Activated CD8-positive, alpha-beta T cell treated with anti-CD3 and anti-CD28 coated beads for 36 hours (primary cell): ENCODE data around the gene DIAPH1. TPM values are rescaled to one million over a fixed set of nuclear protein-coding genes. Genes with fewer than 3 reads are reported as not detected.

ENCODE experiments used
- ATAC-seq: fragments of 200-7000 bp; cut with Tn5 transposase; one replicate; pipeline ENCODE4 v1.10.0; 2021; ENCODE audit warnings: mild to moderate bottlenecking, moderate library complexity
- CTCF ChIA-PET: fragments of 350-600 bp; sonication (Branson Sonifier 250); formaldehyde crosslinking; loops from one replicate; lab custom pipeline; 2021; ENCODE audit warnings: antibody characterized with exemption; lab: Charles Lee
- POLR2A ChIA-PET: fragments of 350-600 bp; sonication (Branson Sonifier 250); formaldehyde crosslinking; loops from one replicate; lab custom pipeline; 2021; ENCODE audit warnings: antibody characterized with exemption; lab: Charles Lee
- DNase-seq: peaks from one replicate; pipeline ENCODE4 v3.0.0-alpha.2; 2020
- H3K27ac Mint-ChIP-seq: one replicate; pipeline ENCODE4 v1.8.0; 2021; ENCODE audit warnings: mild to moderate bottlenecking, mixed read lengths
- H3K27me3 Mint-ChIP-seq: one replicate; pipeline ENCODE4 v1.8.0; 2021; ENCODE audit warnings: mixed read lengths
- H3K36me3 Mint-ChIP-seq: one replicate; pipeline ENCODE4 v1.8.0; 2021; ENCODE audit warnings: low read depth, mixed read lengths
- H3K4me1 Mint-ChIP-seq: one replicate; pipeline ENCODE4 v1.8.0; 2021; ENCODE audit warnings: low read depth, mixed read lengths
- H3K4me3 Mint-ChIP-seq: one replicate; pipeline ENCODE4 v1.8.0; 2021; ENCODE audit warnings: mild to moderate bottlenecking, moderate library complexity, mixed read lengths
- H3K9me3 Mint-ChIP-seq: one replicate; pipeline ENCODE4 v1.8.0; 2021; ENCODE audit warnings: mixed read lengths
- CTCF ChIP-seq: fragments of 200-600 bp; IDR thresholded peaks from one replicate; pipeline ENCODE4 v1.8.0; 2022; ENCODE audit warnings: antibody characterized with exemption, mild to moderate bottlenecking
- intact Hi-C: fragments of 100-400 bp; cut with micrococcal nuclease; formaldehyde crosslinking; loops from one replicate; pipeline ENCODE4 v1.10.0; 2022
- total RNA-seq, 2 experiments: library from RNA; stranded (reverse); gene quantifications; one replicate each; pipeline ENCODE4 v1.2.3, GENCODE V29; 2021

The DIAPH1 gene
- total RNA-seq, 2 experiments from 2014 or later, result 209 to 218 TPM

GRCh38 chr5:141649972-141650371 is 31.2 kb upstream of the DIAPH1 start:
- H3K9me3 Mint-ChIP-seq, result no peaks in the 10 kb centered on the region
- H3K4me3 Mint-ChIP-seq, result peak overlapping the region; percentile 93
- intact Hi-C loops, result no loop called here
- H3K36me3 Mint-ChIP-seq, result peaks cover 1% of the 10 kb centered on the region
- no peak for DNase-seq
- peaks cover 32% of the 10 kb centered on the region for H3K4me1 Mint-ChIP-seq
- ChIA-PET CTCF (interaction anchor here (1.0 kb wide), 1 partner anchor 7 kb away, joined by 3 read pairs; no protein-coding TSS in a partner anchor), POLR2A (interaction anchor here (1.1 to 3.8 kb wide), 2 partner anchors 10 to 13 kb away, joined by 4 to 27 read pairs; partner anchors contain the start of genes HDAC3 and RELL2)
- ATAC-seq, result no peak
- no peaks in the 10 kb centered on the region for H3K27me3 Mint-ChIP-seq
- no peak for TF ChIP-seq CTCF
- H3K27ac Mint-ChIP-seq, result peak overlapping the region; percentile 31

DNA sequence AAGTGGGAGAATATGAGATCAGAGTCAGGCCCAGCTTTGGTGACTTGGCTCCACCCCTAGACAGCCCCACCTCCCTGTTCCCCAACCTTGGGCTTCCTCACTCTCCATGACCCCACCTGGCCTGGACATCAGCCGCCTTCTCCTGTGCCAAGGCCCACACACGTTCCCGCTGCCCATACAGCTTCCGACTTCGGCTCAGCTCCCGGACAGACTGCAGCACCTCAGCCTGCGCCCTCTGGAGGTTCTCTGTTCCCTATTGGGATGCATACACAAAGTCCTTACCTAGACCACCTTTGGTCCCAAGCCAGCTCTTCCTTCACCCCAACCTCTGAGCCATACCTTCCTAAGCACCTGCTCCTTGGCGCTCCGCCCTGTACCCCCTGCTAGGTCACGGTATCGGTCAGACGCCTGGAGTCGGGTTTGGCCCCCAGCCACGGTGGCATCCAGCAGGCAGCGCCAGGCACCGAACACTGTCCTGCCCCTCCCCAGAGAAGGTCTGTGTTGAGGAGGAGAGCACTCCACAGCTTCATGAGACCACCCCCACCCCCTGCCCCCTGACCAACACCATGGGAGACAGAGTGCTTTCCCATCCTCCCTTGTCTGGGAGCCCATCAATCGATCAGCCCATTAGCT is 30.4 kb upstream of the DIAPH1 start:
- H3K4me3 Mint-ChIP-seq, result no peak overlapping the region
- no peaks in the 10 kb centered on the region for H3K27me3 Mint-ChIP-seq
- CTCF ChIA-PET, result interaction anchor here (0.8 to 1.3 kb wide), 3 partner anchors 8 to 57 kb away, joined by 3 to 4 read pairs (median 3); no protein-coding TSS in a partner anchor
- no peak for TF ChIP-seq CTCF
- no peaks in the 10 kb centered on the region for H3K9me3 Mint-ChIP-seq
- POLR2A ChIA-PET, result interaction anchor here (0.9 to 3.8 kb wide), 4 partner anchors 9 to 51 kb away, joined by 3 to 27 read pairs (median 6); partner anchors contain the start of genes HDAC3 and RELL2
- H3K36me3 Mint-ChIP-seq, result peaks cover 2% of the 10 kb centered on the region
- DNase-seq (no peak), ATAC-seq (no peak)
- intact Hi-C loops, result no loop called here
- H3K27ac Mint-ChIP-seq, result peak overlapping the region; percentile 31
- peaks cover 32% of the 10 kb centered on the region for H3K4me1 Mint-ChIP-seq

- peaks cover 31% of the 10 kb centered on the region for H3K4me1 Mint-ChIP-seq
- no peak overlapping the region for H3K4me3 Mint-ChIP-seq
- POLR2A ChIA-PET, result interaction anchor here (3.8 kb wide), 1 partner anchor 11 kb away, joined by 27 read pairs; the partner anchor contains the start of genes HDAC3 and RELL2
- no peaks in the 10 kb centered on the region for H3K9me3 Mint-ChIP-seq
- TF ChIP-seq CTCF, result no peak
- H3K36me3 Mint-ChIP-seq, result peaks cover 2% of the 10 kb centered on the region
- no peaks in the 10 kb centered on the region for H3K27me3 Mint-ChIP-seq
- intact Hi-C loops, result no loop called here
- ATAC-seq (no peak), DNase-seq (no peak)
- no peak overlapping the region for H3K27ac Mint-ChIP-seq
- CTCF ChIA-PET, result interaction anchor here (1.3 kb wide), 1 partner anchor 56 kb away, joined by 3 read pairs; no protein-coding TSS in a partner anchor
Measured at GRCh38 chr5:141647851-141648250, 29.1 kb upstream of the DIAPH1 start.

DNA sequence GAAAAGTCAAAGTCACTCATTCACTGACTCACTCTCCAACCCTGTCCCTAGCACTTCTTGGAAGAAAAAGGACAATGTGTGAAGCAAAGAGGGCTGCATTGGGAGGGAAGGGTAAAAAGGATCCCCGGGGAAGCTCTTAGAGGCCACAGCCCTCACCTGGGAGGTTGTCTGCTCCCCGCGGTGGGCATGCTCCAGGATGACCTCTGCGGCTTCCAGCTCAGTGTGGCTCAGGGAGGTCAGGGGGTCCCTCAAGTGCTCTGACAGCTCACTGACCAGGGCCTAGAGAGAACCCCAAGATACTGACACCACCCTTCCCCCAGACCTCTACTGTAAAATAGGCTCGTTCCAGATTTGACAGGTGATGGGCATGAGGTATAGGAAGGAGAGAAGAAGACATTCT is 28.4 kb upstream of the DIAPH1 start:
- no peak for DNase-seq
- TF ChIP-seq CTCF, result no peak
- Mint-ChIP-seq H3K36me3 (peaks cover 2% of the 10 kb centered on the region), H3K4me3 (no peak overlapping the region), H3K27ac (peak overlapping the region; percentile 26), H3K9me3 (no peaks in the 10 kb centered on the region), H3K4me1 (peaks cover 27% of the 10 kb centered on the region), H3K27me3 (no peaks in the 10 kb centered on the region)
- CTCF ChIA-PET, result interaction anchor here (0.7 to 1.7 kb wide), 4 partner anchors 28 to 80 kb away, joined by 3 to 6 read pairs (median 4); partner anchors contain the start of gene DIAPH1
- intact Hi-C loops, result no loop called here
- POLR2A ChIA-PET, result interaction anchor here (1.3 to 3.8 kb wide), 3 partner anchors 10 to 21 kb away, joined by 3 to 27 read pairs (median 4); partner anchors contain the start of genes HDAC3 and RELL2
- no peak for ATAC-seq

- H3K4me1 Mint-ChIP-seq, result peaks cover 30% of the 10 kb centered on the region
- H3K4me3 Mint-ChIP-seq, result no peak overlapping the region
- TF ChIP-seq CTCF, result no peak
- no peaks in the 10 kb centered on the region for H3K27me3 Mint-ChIP-seq
- CTCF ChIA-PET, result interaction anchor here (1.2 to 1.7 kb wide), 3 partner anchors 19 to 79 kb away, joined by 4 to 6 read pairs (median 5); no protein-coding TSS in a partner anchor
- DNase-seq (no peak), ATAC-seq (no peak)
- no peak overlapping the region for H3K27ac Mint-ChIP-seq
- intact Hi-C loops, result no loop called here
- peaks cover 10% of the 10 kb centered on the region for H3K36me3 Mint-ChIP-seq
- POLR2A ChIA-PET, result interaction anchor here (0.8 to 3.8 kb wide), 4 partner anchors 9 to 20 kb away, joined by 3 to 27 read pairs (median 4); partner anchors contain the start of genes HDAC3 and RELL2
- H3K9me3 Mint-ChIP-seq, result no peaks in the 10 kb centered on the region
Measured at GRCh38 chr5:141646026-141646425, 27.2 kb upstream of the DIAPH1 start.
